Esophagus muscularis mucosa (tissue), 4 donors: ENCODE measurements around the gene HAUS6. TPM values are rescaled to one million over a fixed set of nuclear protein-coding genes. Genes with fewer than 3 reads are reported as not detected.

ENCODE experiments used
- DNase-seq: peaks from one replicate; pipeline ENCODE4 v3.0.0-alpha.2; 2017; ENCODE audit errors: extremely low spot score
- H3K27ac ChIP-seq, 4 donors: fragments of 200-600 bp; sonication (generic); replicated peaks in 1 of 4; 1 replicate in 3 of 4; 2 replicates in 1 of 4; pipeline ENCODE4 v1.5.1; 2016 to 2019; ENCODE audit warnings: mild to moderate bottlenecking in 1 of 4
- H3K27me3 ChIP-seq, 4 donors: fragments of 200-600 bp; sonication (generic); one replicate each; pipeline versions ENCODE4 v1.5.1 to v1.6.0; 2016 to 2019
- H3K36me3 ChIP-seq, 4 donors: fragments of 200-600 bp; sonication (generic); one replicate each; pipeline ENCODE4 v1.5.1; 2016 to 2019
- H3K4me1 ChIP-seq, 4 donors: fragments of 200-600 bp; sonication (generic); one replicate each; pipeline ENCODE4 v1.5.1; 2016 to 2019
- H3K4me3 ChIP-seq, 4 donors: fragments of 200-600 bp; sonication (generic); 1 replicate in 2 of 4; 2 replicates in 2 of 4; pipeline ENCODE4 v1.5.1; 2016 to 2019; ENCODE audit warnings: mild to moderate bottlenecking in 4 of 4, moderate library complexity in 1 of 4
- H3K9me3 ChIP-seq, 4 donors: fragments of 200-600 bp; sonication (generic); 1 replicate in 3 of 4; 2 replicates in 1 of 4; pipeline ENCODE4 v1.5.1; 2016 to 2019
- EP300 ChIP-seq: sonication (generic); formaldehyde crosslinking; IDR thresholded peaks from one replicate; pipeline ENCODE4 v1.6.1; 2017; ENCODE audit warnings: antibody characterized with exemption
- POLR2A ChIP-seq: fragments of 450-650 bp; IDR thresholded peaks from one replicate; pipeline ENCODE4 v1.6.1; 2017; ENCODE audit warnings: antibody characterized with exemption, moderate library complexity, mild to moderate bottlenecking, low read depth
- POLR2AphosphoS5 ChIP-seq, 2 donors: sonication (generic); formaldehyde crosslinking; IDR thresholded peaks; one replicate each; pipeline ENCODE4 v1.6.1; 2017; ENCODE audit warnings: antibody characterized with exemption in 2 of 2
- WGBS: methylation state at CpG from one replicate; pipeline ENCODE4 v1.1.5; 2018; 5-methylcytosine and 5-hydroxymethylcytosine counted together
- intact Hi-C: fragments of 100-400 bp; cut with DNase I; formaldehyde crosslinking; loops from one replicate; pipeline ENCODE4 v1.15.1; 2023
- small RNA-seq, 3 donors: library from RNA; depleted of rRNA; stranded (forward); fragments of <200 nt; gene quantifications; one replicate each; pipeline ENCODE3, GENCODE V24; 2016
- total RNA-seq, 4 donors: library from RNA; depleted of rRNA; stranded (reverse); fragments of >200 nt; gene quantifications; one replicate each; pipeline versions ENCODE4 v1.1.0 to v1.2.1, GENCODE V29; 2016
- TF ChIP-seq, protein P1 (sequence below), 3 experiments: fragments of 200-600 bp in 2 of 3; fragments of 450-650 bp in 1 of 3; sonication (generic) in 2 of 3; IDR thresholded peaks; one replicate each; pipeline ENCODE4 v1.5.1; 2017 to 2019; ENCODE audit warnings: antibody characterized with exemption in 3 of 3, mild to moderate bottlenecking in 2 of 3, moderate library complexity in 1 of 3

The HAUS6 gene
- total RNA-seq, 4 donors from 2014 or later = 7.1 to 8.7 (median 7.3) TPM

DNA sequence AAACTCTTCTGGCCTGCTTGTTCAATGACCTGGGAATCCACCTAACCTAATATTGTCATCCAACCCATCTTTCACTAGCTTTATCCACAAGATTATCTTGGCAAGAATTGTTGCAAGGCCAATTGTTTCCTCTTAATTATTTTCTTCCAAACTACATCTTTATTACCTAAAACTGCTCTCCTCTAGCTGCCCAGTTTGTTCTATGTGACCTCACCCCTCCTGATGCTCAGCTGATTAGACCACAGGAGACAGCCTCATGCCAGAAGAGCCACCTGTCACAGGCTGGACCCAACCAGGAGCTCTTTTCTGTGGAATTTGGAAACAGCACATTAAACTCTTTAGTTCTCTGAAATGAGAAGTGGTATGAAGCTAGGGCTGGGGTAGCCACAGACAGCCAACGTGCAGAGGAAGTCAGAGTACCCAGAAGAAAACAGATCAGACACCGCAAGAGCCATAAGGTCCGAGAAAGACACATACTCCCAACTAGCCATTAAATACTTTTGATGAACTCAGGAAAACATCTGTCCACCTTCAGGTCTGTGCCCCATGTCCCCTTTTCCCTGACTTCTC, 81.7 kb downstream of the HAUS6 start:
- DNase-seq = no peak
- H3K9me3 ChIP-seq = no peaks in the 10 kb centered on the region
- WGBS = 85% methylated on average over 3 of the region's 3 CpGs
- no peaks in the 10 kb centered on the region for H3K27me3 ChIP-seq
- TF ChIP-seq POLR2AphosphoS5 (IDR thresholded peaks at IDR 0.05) (no peak), POLR2A (no peak), EP300 (no peak)
- TF ChIP-seq, protein P1, sequence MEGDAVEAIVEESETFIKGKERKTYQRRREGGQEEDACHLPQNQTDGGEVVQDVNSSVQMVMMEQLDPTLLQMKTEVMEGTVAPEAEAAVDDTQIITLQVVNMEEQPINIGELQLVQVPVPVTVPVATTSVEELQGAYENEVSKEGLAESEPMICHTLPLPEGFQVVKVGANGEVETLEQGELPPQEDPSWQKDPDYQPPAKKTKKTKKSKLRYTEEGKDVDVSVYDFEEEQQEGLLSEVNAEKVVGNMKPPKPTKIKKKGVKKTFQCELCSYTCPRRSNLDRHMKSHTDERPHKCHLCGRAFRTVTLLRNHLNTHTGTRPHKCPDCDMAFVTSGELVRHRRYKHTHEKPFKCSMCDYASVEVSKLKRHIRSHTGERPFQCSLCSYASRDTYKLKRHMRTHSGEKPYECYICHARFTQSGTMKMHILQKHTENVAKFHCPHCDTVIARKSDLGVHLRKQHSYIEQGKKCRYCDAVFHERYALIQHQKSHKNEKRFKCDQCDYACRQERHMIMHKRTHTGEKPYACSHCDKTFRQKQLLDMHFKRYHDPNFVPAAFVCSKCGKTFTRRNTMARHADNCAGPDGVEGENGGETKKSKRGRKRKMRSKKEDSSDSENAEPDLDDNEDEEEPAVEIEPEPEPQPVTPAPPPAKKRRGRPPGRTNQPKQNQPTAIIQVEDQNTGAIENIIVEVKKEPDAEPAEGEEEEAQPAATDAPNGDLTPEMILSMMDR (IDR thresholded peaks at IDR 0.05) = no peak
- H3K4me1 ChIP-seq = no peaks in the 10 kb centered on the region
- H3K27ac ChIP-seq = no peak overlapping the region
- H3K36me3 ChIP-seq = no peaks in the 10 kb centered on the region
- intact Hi-C loops = loop anchor here (10.0 kb wide), 1 partner anchor 1216 kb away; no protein-coding TSS in a partner anchor
- H3K4me3 ChIP-seq = no peak overlapping the region

- TF ChIP-seq EP300 = no peak
- no peak for TF ChIP-seq POLR2AphosphoS5 (IDR thresholded peaks at IDR 0.05)
- no peak for TF ChIP-seq POLR2A
- TF ChIP-seq, protein P1 (IDR thresholded peaks at IDR 0.05) = no peak
- intact Hi-C loops = loop anchor here (10.0 kb wide), 1 partner anchor 323 kb away; no protein-coding TSS in a partner anchor
- no peak overlapping the region for H3K4me3 ChIP-seq
- H3K27me3 ChIP-seq = no peaks in the 10 kb centered on the region
- no peaks in the 10 kb centered on the region for H3K36me3 ChIP-seq
- H3K4me1 ChIP-seq = peaks cover 0 to 3% (median under 1%) of the 10 kb centered on the region in 4 donors
- DNase-seq = no peak
- H3K9me3 ChIP-seq = no peaks in the 10 kb centered on the region
- no peak overlapping the region for H3K27ac ChIP-seq
- WGBS = 65% methylated on average over 4 of the region's 4 CpGs
These were observed 84.5 kb downstream of the HAUS6 start for GRCh38 chr9:19018201-19018600.

DNA sequence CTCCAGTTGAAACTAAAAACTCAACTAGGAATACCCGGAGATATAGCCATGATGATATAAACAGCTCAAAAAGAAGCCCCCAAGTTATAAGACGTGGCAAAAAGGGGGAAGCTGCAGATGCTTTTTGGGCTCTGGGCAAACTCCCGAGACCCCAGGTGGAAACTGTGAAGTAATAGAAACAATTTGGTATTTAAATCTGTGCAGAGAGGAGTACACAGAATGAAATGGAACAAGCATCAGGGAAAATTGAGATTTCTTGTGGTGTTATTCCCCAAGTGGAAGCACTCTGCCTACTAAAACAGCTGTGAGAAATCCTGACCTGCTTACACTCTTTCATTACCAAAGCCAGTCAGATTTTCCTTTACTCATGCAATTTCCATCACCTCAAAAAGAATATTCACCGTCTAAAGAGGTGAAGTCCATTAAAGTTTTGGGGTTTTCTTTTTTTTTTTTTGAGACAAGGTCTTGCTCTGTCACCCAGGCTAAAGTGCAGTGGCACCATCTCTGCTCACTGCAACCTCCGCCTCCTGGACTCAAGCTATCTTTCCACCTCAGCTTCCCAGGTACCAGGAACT, 93.2 kb downstream of the HAUS6 start:
- WGBS = 80% methylated on average over 5 of the region's 5 CpGs
- peaks cover 0 to 23% (median 11%) of the 10 kb centered on the region in 4 donors for H3K4me1 ChIP-seq
- no peaks in the 10 kb centered on the region for H3K27me3 ChIP-seq
- no peak overlapping the region for H3K27ac ChIP-seq
- DNase-seq = peak; percentile 39
- no peaks in the 10 kb centered on the region for H3K36me3 ChIP-seq
- intact Hi-C loops = no loop called here
- no peaks in the 10 kb centered on the region for H3K9me3 ChIP-seq
- no peak for TF ChIP-seq POLR2A
- TF ChIP-seq POLR2AphosphoS5 (IDR thresholded peaks at IDR 0.05) = no peak
- TF ChIP-seq, protein P1 (IDR thresholded peaks at IDR 0.05) = no peak
- no peak for TF ChIP-seq EP300
- H3K4me3 ChIP-seq = no peak overlapping the region

Small RNA genes lying within 50 kb of the gene (small RNA-seq; reads per million reads assigned to genes)
- 0 reads per million in 3 donors for gene RF00019
- gene RNU6-264P = 0 reads per million in 3 donors
- gene SCARNA8 = 9.5 to 20.3 (median 13.0) reads per million in 3 donors

Other genes with a start within 250 kb of the HAUS6 start
- gene SAXO1, start 69.7 kb downstream of the HAUS6 start, total RNA-seq = under 1 TPM in 2 of 4 donors, not detected in 2; 0.11 to 0.17 TPM
- 10 to 100 TPM; 51.0 to 94.3 (median 70.0) TPM for gene RRAGA, start 53.5 kb downstream of the HAUS6 start, total RNA-seq
- gene PLIN2, start 24.6 kb upstream of the HAUS6 start, total RNA-seq = 100 to 1,000 TPM in 2 of 4 donors, 10 to 100 TPM in 2; 40.7 to 126 (median 83.6) TPM
- 10 to 100 TPM; 59.1 to 97.3 (median 88.1) TPM for gene DENND4C, start 127.8 kb upstream of the HAUS6 start, total RNA-seq